Left ventricle myocardium inferior (tissue), 1 donor: ENCODE results near the gene BMPR2. TPM values are rescaled to one million over a fixed set of nuclear protein-coding genes. Genes with fewer than 3 reads are reported as not detected.
"Not testable (repeated sequence)": the region's sequence is repeated elsewhere in the genome, so short reads cannot be mapped to it uniquely, and the experiment has no call there.

Experiments
- DNase-seq: peaks from one replicate; pipeline ENCODE4 v3.0.0-alpha.2; 2020
- H3K27ac ChIP-seq: fragments of 200-600 bp; replicated peaks from 2 replicates; pipeline ENCODE4 v1.8.0; 2021
- H3K27me3 ChIP-seq: fragments of 200-600 bp; 2 replicates; pipeline ENCODE4 v1.8.0; 2021; ENCODE audit warnings: low read depth
- H3K36me3 ChIP-seq: fragments of 200-600 bp; 2 replicates; pipeline ENCODE4 v1.8.0; 2021
- H3K4me1 ChIP-seq: fragments of 200-600 bp; 2 replicates; pipeline ENCODE4 v1.8.0; 2021
- H3K4me3 ChIP-seq: fragments of 200-600 bp; 2 replicates; pipeline ENCODE4 v1.8.0; 2021; ENCODE audit warnings: mild to moderate bottlenecking, moderate library complexity
- H3K9me3 ChIP-seq: fragments of 200-600 bp; replicated peaks from 2 replicates; pipeline ENCODE4 v1.8.0; 2021
- intact Hi-C: fragments of 100-400 bp; cut with micrococcal nuclease; formaldehyde crosslinking; loops from one replicate; pipeline ENCODE4 v1.11.0; 2022
- total RNA-seq: library from RNA; stranded (reverse); fragmentation: NEBNext Ultra II Directional; extraction: Animal tissue kit (Norgen Biotek cat#: 25700); gene quantifications from one replicate; pipeline ENCODE4 v1.2.1, GENCODE V29; 2021
- TF ChIP-seq, protein P1 (sequence below): fragments of 200-600 bp; IDR thresholded peaks from 2 replicates; pipeline ENCODE4 v1.8.0; 2021; ENCODE audit warnings: antibody characterized with exemption, mild to moderate bottlenecking, borderline replicate concordance
- donor health status: DM: no; HTN: yes; CAD: no; lungs with severe emphysema.

Gene BMPR2
- total RNA-seq, 1 donor from 2014 or later: 51.7 TPM

DNA sequence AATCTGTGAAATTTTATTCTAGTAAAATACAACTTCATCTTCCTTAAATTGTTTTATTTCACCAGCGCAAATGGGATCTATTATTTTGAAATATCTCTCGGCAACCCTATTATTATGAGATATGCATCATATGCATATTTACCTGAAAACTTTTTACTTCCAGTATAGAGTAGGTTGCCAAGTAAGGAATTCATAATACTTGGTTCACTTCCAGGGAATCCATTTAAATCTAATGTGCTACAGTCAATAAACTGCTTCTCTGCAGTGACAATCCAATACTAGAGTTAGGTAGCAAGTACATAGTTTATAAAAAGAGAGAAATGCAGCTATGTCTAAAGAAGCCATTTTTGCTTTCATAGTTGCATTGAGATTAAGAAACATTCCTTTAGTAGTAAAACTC lies 169.8 kb downstream of the BMPR2 start:
- Histone ChIP-seq H3K27ac (no peak overlapping the region), H3K36me3 (peaks cover 24% of the 10 kb centered on the region), H3K9me3 (no peaks in the 10 kb centered on the region), H3K4me1 (peaks cover 19% of the 10 kb centered on the region), H3K27me3 (no peaks in the 10 kb centered on the region), H3K4me3 (no peak overlapping the region)
- no peak for DNase-seq
- TF ChIP-seq, protein P1, sequence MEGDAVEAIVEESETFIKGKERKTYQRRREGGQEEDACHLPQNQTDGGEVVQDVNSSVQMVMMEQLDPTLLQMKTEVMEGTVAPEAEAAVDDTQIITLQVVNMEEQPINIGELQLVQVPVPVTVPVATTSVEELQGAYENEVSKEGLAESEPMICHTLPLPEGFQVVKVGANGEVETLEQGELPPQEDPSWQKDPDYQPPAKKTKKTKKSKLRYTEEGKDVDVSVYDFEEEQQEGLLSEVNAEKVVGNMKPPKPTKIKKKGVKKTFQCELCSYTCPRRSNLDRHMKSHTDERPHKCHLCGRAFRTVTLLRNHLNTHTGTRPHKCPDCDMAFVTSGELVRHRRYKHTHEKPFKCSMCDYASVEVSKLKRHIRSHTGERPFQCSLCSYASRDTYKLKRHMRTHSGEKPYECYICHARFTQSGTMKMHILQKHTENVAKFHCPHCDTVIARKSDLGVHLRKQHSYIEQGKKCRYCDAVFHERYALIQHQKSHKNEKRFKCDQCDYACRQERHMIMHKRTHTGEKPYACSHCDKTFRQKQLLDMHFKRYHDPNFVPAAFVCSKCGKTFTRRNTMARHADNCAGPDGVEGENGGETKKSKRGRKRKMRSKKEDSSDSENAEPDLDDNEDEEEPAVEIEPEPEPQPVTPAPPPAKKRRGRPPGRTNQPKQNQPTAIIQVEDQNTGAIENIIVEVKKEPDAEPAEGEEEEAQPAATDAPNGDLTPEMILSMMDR: no peak
- intact Hi-C loops: no loop called here

DNA sequence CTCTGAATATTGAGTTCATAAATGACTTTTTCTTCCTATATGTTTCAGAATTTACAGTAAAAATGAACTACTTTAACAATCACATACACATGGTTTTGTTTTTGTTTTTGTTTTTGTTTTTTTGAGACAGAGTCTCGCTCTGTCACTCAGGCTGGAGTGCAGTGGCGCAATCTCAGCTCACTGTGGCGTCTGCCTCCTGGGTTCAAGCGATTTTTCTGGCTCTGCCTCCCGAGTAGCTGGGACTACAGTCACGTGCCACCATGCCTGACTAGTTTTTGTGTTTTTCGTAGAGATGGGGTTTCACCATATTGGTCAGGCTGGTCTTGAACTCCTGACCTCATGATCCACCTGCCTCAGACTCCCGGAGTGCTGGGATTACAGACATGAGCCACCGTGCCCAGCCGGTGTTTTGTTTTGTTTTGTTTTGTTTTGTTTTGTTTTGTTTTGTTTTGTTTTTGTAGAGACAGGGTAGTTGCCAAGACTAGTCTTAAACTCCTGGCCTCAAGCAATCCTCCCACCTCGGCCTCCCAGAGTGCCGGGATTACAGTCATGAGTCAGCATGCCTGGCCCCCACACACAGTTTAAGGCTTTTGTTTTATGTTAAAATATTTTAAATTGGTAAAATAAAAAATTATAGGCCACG lies 170.5 kb downstream of the BMPR2 start:
- Histone ChIP-seq H3K36me3 (peaks cover 24% of the 10 kb centered on the region), H3K4me1 (peaks cover 12% of the 10 kb centered on the region)
- intact Hi-C loops, H3K27ac ChIP-seq, H3K9me3 ChIP-seq, H3K27me3 ChIP-seq, DNase-seq, H3K4me3 ChIP-seq: not testable (repeated sequence)

GRCh38 chr2:202548240-202548639 lies 172.1 kb downstream of the BMPR2 start:
- TF ChIP-seq, protein P1: no peak
- no peak for DNase-seq
- no peak overlapping the region for H3K27ac ChIP-seq
- intact Hi-C loops: no loop called here
- H3K4me1 ChIP-seq: no peaks in the 10 kb centered on the region
- no peak overlapping the region for H3K4me3 ChIP-seq
- no peaks in the 10 kb centered on the region for H3K9me3 ChIP-seq
- H3K36me3 ChIP-seq: peaks cover 35% of the 10 kb centered on the region
- no peaks in the 10 kb centered on the region for H3K27me3 ChIP-seq

- H3K27ac ChIP-seq, intact Hi-C loops, H3K4me1 ChIP-seq, DNase-seq, H3K4me3 ChIP-seq, H3K27me3 ChIP-seq, H3K9me3 ChIP-seq: not testable (repeated sequence)
- peaks cover 56% of the 10 kb centered on the region for H3K36me3 ChIP-seq
These were observed 174.9 kb downstream of the BMPR2 start for GRCh38 chr2:202551000-202551399.

GRCh38 chr2:202555356-202555755 lies 179.2 kb downstream of the BMPR2 start:
- H3K27me3 ChIP-seq: no peaks in the 10 kb centered on the region
- DNase-seq: no peak
- no peak overlapping the region for H3K27ac ChIP-seq
- TF ChIP-seq, protein P1: no peak
- H3K36me3 ChIP-seq: peaks cover 61% of the 10 kb centered on the region
- H3K4me1 ChIP-seq: no peaks in the 10 kb centered on the region
- H3K4me3 ChIP-seq: no peak overlapping the region
- H3K9me3 ChIP-seq: no peaks in the 10 kb centered on the region
- intact Hi-C loops: no loop called here

DNA sequence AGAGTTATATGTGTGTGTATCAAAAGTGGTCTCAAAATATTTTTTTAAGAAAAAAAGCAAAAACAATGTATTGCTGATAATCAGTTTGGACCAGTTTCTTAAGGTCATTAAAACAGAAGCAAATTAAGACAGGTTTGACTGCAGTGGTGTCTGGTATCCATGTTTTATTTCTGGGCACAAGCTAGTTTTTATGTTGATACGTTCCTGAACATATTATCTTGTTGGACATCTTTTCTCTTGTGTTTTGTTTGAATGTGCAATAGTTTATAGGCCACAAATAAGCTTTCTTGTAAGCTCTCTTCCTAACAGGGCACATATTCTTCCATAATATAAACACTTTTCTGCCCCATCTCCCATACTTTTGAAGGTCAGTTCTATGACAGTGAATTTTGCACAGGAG lies 184.1 kb downstream of the BMPR2 start:
- TF ChIP-seq, protein P1: no peak
- Histone ChIP-seq H3K27me3 (no peaks in the 10 kb centered on the region), H3K4me1 (no peaks in the 10 kb centered on the region), H3K27ac (no peak overlapping the region), H3K36me3 (peaks cover 52% of the 10 kb centered on the region), H3K4me3 (no peak overlapping the region), H3K9me3 (no peaks in the 10 kb centered on the region)
- intact Hi-C loops: no loop called here
- DNase-seq: no peak

GRCh38 chr2:202564226-202564625 lies 188.1 kb downstream of the BMPR2 start:
- H3K27me3 ChIP-seq: no peaks in the 10 kb centered on the region
- no peaks in the 10 kb centered on the region for H3K9me3 ChIP-seq
- no peak overlapping the region for H3K4me3 ChIP-seq
- no peak overlapping the region for H3K27ac ChIP-seq
- intact Hi-C loops: no loop called here
- H3K4me1 ChIP-seq: no peaks in the 10 kb centered on the region
- DNase-seq: no peak
- TF ChIP-seq, protein P1: no peak
- peaks cover 25% of the 10 kb centered on the region for H3K36me3 ChIP-seq
